GM23338 (cell line): Measurements from ENCODE around the gene HGF. TPM values are rescaled to one million over a fixed set of nuclear protein-coding genes. Genes with fewer than 3 reads are reported as not detected.

Experiments used
- ATAC-seq: fragments of 200-7000 bp; cut with Tn5 transposase; 3 replicates; pipeline ENCODE4 v1.9.1; 2020
- DNase-seq: peaks from one replicate; pipeline ENCODE4 v3.0.0-alpha.2; 2015; ENCODE audit warnings: low spot score
- H2AFZ ChIP-seq: fragments of 200-600 bp; sonication (generic); 2 replicates; pipeline ENCODE4 v1.8.0; 2016; ENCODE audit warnings: antibody characterized with exemption, mild to moderate bottlenecking, moderate library complexity
- H3F3A ChIP-seq: fragments of 200-600 bp; sonication (generic); replicated peaks from 2 replicates; pipeline ENCODE4 v1.8.0; 2017; ENCODE audit warnings: antibody characterized with exemption, mixed run types, low read depth
- H3K27ac ChIP-seq: fragments of 200-600 bp; sonication (generic); 2 replicates; pipeline ENCODE4 v1.6.1; 2016; ENCODE audit warnings: low read depth
- H3K27me3 ChIP-seq: fragments of 200-600 bp; sonication (generic); 2 replicates; pipeline ENCODE4 v1.8.0; 2016; ENCODE audit warnings: mild to moderate bottlenecking, mixed run types, moderate library complexity; ENCODE audit not compliant: insufficient read depth
- H3K36me3 ChIP-seq: fragments of 200-600 bp; sonication (generic); 2 replicates; pipeline ENCODE4 v1.8.0; 2016; ENCODE audit warnings: mild to moderate bottlenecking; ENCODE audit not compliant: insufficient read depth
- H3K4me1 ChIP-seq: fragments of 200-600 bp; sonication (generic); 2 replicates; pipeline ENCODE4 v1.8.0; 2016; ENCODE audit warnings: mild to moderate bottlenecking, moderate library complexity; ENCODE audit not compliant: insufficient read depth
- H3K4me2 ChIP-seq: fragments of 200-600 bp; sonication (generic); 2 replicates; pipeline ENCODE4 v1.7.1; 2017; ENCODE audit warnings: mixed run types
- H3K4me3 ChIP-seq: fragments of 200-600 bp; sonication (generic); 2 replicates; pipeline ENCODE4 v1.6.1; 2016; ENCODE audit warnings: mixed run types
- H3K79me2 ChIP-seq: fragments of 200-600 bp; sonication (generic); replicated peaks from 2 replicates; pipeline ENCODE4 v1.8.0; 2017; ENCODE audit warnings: mild to moderate bottlenecking; ENCODE audit not compliant: insufficient read depth
- H3K9me2 ChIP-seq: fragments of 200-600 bp; sonication (generic); 2 replicates; pipeline ENCODE4 v1.8.0; 2017; ENCODE audit not compliant: insufficient read depth
- H4K20me1 ChIP-seq: fragments of 200-600 bp; sonication (generic); replicated peaks from 2 replicates; pipeline ENCODE4 v1.8.0; 2017; ENCODE audit warnings: mild to moderate bottlenecking; ENCODE audit not compliant: insufficient read depth
- H3K27ac Mint-ChIP-seq: 2 replicates; pipeline ENCODE4 v1.8.0; 2020; ENCODE audit warnings: inconsistent platforms, mild to moderate bottlenecking, moderate library complexity, mixed read lengths
- H3K27me3 Mint-ChIP-seq: 3 replicates; pipeline ENCODE4 v1.8.0; 2022; ENCODE audit warnings: low read depth, mild to moderate bottlenecking, moderate library complexity, mixed read lengths, inconsistent platforms; ENCODE audit not compliant: insufficient read depth, poor library complexity
- H3K36me3 Mint-ChIP-seq: 3 replicates; pipeline ENCODE4 v1.8.0; 2021; ENCODE audit warnings: low read depth, mild to moderate bottlenecking, inconsistent platforms, moderate library complexity, mixed read lengths
- H3K4me1 Mint-ChIP-seq: 3 replicates; pipeline ENCODE4 v1.8.0; 2020; ENCODE audit warnings: mild to moderate bottlenecking, inconsistent platforms, mixed read lengths
- H3K4me3 Mint-ChIP-seq: 3 replicates; pipeline ENCODE4 v1.8.0; 2021; ENCODE audit warnings: moderate library complexity, mild to moderate bottlenecking, inconsistent platforms, mixed read lengths
- H3K9me3 Mint-ChIP-seq: 3 replicates; pipeline ENCODE4 v1.8.0; 2020; ENCODE audit warnings: moderate library complexity, mild to moderate bottlenecking, inconsistent platforms, mixed read lengths
- CREB1 ChIP-seq: fragments of 250-450 bp; sonication (Bioruptor Pico); IDR thresholded peaks from 2 replicates; pipeline ENCODE4 v1.5.0; 2020; ENCODE audit warnings: low read depth, mild to moderate bottlenecking, moderate library complexity
- CTCF ChIP-seq, 2 experiments: fragments of 200-600 bp in 1 of 2; sonication (generic) in 1 of 2; conservative IDR thresholded peaks; 2 replicates each; pipeline versions ENCODE4 v1.5.1 to v1.6.1; 2016 to 2017; ENCODE audit warnings: antibody characterized with exemption in 2 of 2, low read depth in 2 of 2, mild to moderate bottlenecking in 2 of 2, moderate library complexity in 1 of 2
- EZH2phosphoT487 ChIP-seq: fragments of 200-600 bp; sonication (generic); IDR thresholded peaks from one replicate; pipeline ENCODE4 v1.8.1; 2018; ENCODE audit warnings: antibody characterized with exemption; ENCODE audit not compliant: unreplicated experiment
- JUNB ChIP-seq: IDR thresholded peaks from one replicate; pipeline ENCODE4 v1.6.1; 2016; ENCODE audit warnings: antibody characterized with exemption; ENCODE audit not compliant: unreplicated experiment
- NANOG ChIP-seq: IDR thresholded peaks from 2 replicates; pipeline ENCODE4 v1.6.1; 2016; ENCODE audit warnings: antibody characterized with exemption, borderline replicate concordance
- STAT1 ChIP-seq: IDR thresholded peaks from one replicate; pipeline ENCODE4 v1.6.1; 2016; ENCODE audit warnings: antibody characterized with exemption; ENCODE audit not compliant: unreplicated experiment
- ZNF114 ChIP-seq: fragments of 250-450 bp; sonication (Bioruptor Pico); IDR thresholded peaks from 2 replicates; pipeline ENCODE4 v1.5.0; 2020; ENCODE audit warnings: mild to moderate bottlenecking, moderate library complexity
- ZNF331 ChIP-seq: fragments of 250-450 bp; sonication (Bioruptor Pico); IDR thresholded peaks from 2 replicates; pipeline ENCODE4 v1.5.0; 2020; ENCODE audit warnings: low read depth, mild to moderate bottlenecking, moderate library complexity
- polyA plus RNA-seq: library from polyadenylated mRNA; unstranded; fragments of >200 nt; fragmentation: Nextera tagmentation; extraction: Ambion mirVana; gene quantifications from 2 replicates; pipeline ENCODE4 v1.2.1, GENCODE V29; 2016
- total RNA-seq: library from RNA; depleted of rRNA; stranded (reverse); fragments of >200 nt; shearing (Covaris generic); gene quantifications from 2 replicates; pipeline ENCODE4 v1.2.3, GENCODE V29; 2014
- TF ChIP-seq, protein P1 (sequence below): IDR thresholded peaks from 2 replicates; pipeline ENCODE4 v1.6.1; 2016; ENCODE audit warnings: antibody characterized with exemption
- TF ChIP-seq, protein P2 (sequence below): fragments of 250-450 bp; sonication (Bioruptor Pico); IDR thresholded peaks from 2 replicates; pipeline ENCODE4 v1.5.0; 2020; ENCODE audit warnings: mild to moderate bottlenecking, moderate library complexity

HGF gene
- total and polyA plus RNA-seq, 2 experiments from 2014 or later = 0.24 to 1.1 TPM

DNA sequence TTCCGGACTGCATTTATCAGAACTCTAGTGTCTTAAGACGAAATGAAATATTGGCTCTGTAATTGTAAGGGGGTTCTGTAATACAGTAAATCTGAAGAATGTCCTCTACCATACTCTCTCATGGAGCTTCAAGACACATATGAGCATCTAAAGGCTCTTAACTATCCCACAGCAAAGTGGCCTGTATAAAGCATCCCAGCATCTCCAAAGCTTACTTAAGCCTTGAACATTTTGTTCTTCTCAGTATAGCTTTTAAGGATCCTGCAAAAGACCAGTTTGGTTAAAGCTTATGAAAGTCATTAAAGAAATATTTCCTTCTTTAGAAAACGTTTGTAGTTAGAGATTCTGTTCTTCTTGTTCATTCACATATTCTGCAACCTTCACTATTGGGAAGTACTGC lies 75.1 kb downstream of the HGF start:
- no peaks in the 10 kb centered on the region for H4K20me1 ChIP-seq
- Mint-ChIP-seq H3K4me1 (peaks cover 37% of the 10 kb centered on the region), H3K9me3 (no peaks in the 10 kb centered on the region; the same call in 2 of the 3 replicates), H3K36me3 (no peaks in the 10 kb centered on the region), H3K4me3 (no peak overlapping the region), H3K27ac (no peak overlapping the region), H3K27me3 (no peaks in the 10 kb centered on the region)
- no peaks in the 10 kb centered on the region for H3K79me2 ChIP-seq
- TF ChIP-seq, protein P1, sequence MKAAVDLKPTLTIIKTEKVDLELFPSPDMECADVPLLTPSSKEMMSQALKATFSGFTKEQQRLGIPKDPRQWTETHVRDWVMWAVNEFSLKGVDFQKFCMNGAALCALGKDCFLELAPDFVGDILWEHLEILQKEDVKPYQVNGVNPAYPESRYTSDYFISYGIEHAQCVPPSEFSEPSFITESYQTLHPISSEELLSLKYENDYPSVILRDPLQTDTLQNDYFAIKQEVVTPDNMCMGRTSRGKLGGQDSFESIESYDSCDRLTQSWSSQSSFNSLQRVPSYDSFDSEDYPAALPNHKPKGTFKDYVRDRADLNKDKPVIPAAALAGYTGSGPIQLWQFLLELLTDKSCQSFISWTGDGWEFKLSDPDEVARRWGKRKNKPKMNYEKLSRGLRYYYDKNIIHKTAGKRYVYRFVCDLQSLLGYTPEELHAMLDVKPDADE = no peak
- TF ChIP-seq ZNF114 (CRISPR knock-in tag) (no peak), STAT1 (no peak), JUNB (no peak), NANOG (no peak), ZNF331 (CRISPR knock-in tag) (no peak), EZH2phosphoT487 (no peak), CREB1 (CRISPR knock-in tag) (no peak), CTCF (conservative IDR thresholded peaks at IDR 0.05; ENCODE audit: low read depth in 2 of 2) (no peak)
- TF ChIP-seq, protein P2, sequence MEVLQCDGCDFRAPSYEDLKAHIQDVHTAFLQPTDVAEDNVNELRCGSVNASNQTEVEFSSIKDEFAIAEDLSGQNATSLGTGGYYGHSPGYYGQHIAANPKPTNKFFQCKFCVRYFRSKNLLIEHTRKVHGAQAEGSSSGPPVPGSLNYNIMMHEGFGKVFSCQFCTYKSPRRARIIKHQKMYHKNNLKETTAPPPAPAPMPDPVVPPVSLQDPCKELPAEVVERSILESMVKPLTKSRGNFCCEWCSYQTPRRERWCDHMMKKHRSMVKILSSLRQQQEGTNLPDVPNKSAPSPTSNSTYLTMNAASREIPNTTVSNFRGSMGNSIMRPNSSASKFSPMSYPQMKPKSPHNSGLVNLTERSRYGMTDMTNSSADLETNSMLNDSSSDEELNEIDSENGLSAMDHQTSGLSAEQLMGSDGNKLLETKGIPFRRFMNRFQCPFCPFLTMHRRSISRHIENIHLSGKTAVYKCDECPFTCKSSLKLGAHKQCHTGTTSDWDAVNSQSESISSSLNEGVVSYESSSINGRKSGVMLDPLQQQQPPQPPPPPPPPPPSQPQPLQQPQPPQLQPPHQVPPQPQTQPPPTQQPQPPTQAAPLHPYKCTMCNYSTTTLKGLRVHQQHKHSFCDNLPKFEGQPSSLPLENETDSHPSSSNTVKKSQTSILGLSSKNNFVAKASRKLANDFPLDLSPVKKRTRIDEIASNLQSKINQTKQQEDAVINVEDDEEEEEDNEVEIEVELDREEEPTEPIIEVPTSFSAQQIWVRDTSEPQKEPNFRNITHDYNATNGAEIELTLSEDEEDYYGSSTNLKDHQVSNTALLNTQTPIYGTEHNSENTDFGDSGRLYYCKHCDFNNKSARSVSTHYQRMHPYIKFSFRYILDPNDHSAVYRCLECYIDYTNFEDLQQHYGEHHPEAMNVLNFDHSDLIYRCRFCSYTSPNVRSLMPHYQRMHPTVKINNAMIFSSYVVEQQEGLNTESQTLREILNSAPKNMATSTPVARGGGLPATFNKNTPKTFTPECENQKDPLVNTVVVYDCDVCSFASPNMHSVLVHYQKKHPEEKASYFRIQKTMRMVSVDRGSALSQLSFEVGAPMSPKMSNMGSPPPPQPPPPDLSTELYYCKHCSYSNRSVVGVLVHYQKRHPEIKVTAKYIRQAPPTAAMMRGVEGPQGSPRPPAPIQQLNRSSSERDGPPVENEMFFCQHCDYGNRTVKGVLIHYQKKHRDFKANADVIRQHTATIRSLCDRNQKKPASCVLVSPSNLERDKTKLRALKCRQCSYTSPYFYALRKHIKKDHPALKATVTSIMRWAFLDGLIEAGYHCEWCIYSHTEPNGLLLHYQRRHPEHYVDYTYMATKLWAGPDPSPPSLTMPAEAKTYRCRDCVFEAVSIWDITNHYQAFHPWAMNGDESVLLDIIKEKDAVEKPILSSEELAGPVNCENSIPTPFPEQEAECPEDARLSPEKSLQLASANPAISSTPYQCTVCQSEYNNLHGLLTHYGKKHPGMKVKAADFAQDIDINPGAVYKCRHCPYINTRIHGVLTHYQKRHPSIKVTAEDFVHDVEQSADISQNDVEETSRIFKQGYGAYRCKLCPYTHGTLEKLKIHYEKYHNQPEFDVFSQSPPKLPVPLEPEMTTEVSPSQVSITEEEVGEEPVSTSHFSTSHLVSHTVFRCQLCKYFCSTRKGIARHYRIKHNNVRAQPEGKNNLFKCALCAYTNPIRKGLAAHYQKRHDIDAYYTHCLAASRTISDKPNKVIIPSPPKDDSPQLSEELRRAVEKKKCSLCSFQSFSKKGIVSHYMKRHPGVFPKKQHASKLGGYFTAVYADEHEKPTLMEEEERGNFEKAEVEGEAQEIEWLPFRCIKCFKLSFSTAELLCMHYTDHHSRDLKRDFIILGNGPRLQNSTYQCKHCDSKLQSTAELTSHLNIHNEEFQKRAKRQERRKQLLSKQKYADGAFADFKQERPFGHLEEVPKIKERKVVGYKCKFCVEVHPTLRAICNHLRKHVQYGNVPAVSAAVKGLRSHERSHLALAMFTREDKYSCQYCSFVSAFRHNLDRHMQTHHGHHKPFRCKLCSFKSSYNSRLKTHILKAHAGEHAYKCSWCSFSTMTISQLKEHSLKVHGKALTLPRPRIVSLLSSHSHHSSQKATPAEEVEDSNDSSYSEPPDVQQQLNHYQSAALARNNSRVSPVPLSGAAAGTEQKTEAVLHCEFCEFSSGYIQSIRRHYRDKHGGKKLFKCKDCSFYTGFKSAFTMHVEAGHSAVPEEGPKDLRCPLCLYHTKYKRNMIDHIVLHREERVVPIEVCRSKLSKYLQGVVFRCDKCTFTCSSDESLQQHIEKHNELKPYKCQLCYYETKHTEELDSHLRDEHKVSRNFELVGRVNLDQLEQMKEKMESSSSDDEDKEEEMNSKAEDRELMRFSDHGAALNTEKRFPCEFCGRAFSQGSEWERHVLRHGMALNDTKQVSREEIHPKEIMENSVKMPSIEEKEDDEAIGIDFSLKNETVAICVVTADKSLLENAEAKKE = no peak
- H2AFZ ChIP-seq = no peak overlapping the region
- H3K27ac ChIP-seq = no peak overlapping the region
- H3K4me3 ChIP-seq = no peak overlapping the region
- DNase-seq (no peak), ATAC-seq (no peak)
- peaks cover 22% of the 10 kb centered on the region for H3K4me1 ChIP-seq
- H3K4me2 ChIP-seq = no peak overlapping the region
- H3F3A ChIP-seq = no peaks in the 10 kb centered on the region
- H3K27me3 ChIP-seq = no peaks in the 10 kb centered on the region
- no peaks in the 10 kb centered on the region for H3K36me3 ChIP-seq
- no peaks in the 10 kb centered on the region for H3K9me2 ChIP-seq
